ENCODE results near the gene XRCC3.
"Not testable (repeated sequence)": the region's sequence is repeated elsewhere in the genome, so short reads cannot be mapped to it uniquely, and the experiment has no call there.

The XRCC3 gene

GRCh38 chr14:103695296-103696069, 19.8 kb downstream of the XRCC3 start:
- DNase-seq (ENCODE audit: low read depth, low spot score): no peak

GRCh38 chr14:103694572-103695026, 20.7 kb downstream of the XRCC3 start:
- DNase-seq (ENCODE audit: low read depth, low spot score): no peak

DNA sequence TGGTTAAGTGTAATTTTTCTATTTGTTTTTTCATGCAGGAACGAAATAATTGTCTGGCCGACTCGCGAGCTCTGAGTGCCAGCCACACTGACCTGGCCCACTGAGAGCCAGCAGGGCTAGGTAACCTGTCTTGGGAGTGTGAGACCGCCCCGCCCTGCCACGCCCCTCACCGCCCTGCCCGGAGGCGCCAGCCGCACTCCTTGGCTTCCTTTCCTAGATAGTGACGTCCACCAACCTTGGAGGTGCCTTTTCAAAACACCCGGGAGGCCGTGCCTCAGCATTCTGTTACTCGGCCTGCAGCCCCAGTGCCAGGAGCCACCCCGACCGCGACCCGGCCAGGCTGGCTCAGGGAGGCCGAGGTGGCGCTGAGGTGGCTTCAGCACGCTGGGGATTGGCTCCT, 21.7 kb downstream of the XRCC3 start:
- DNase-seq (ENCODE audit: low read depth, low spot score): no peak

- DNase-seq (ENCODE audit: low read depth, low spot score): no peak
These were observed 22.4 kb downstream of the XRCC3 start for GRCh38 chr14:103692871-103693270.

DNA sequence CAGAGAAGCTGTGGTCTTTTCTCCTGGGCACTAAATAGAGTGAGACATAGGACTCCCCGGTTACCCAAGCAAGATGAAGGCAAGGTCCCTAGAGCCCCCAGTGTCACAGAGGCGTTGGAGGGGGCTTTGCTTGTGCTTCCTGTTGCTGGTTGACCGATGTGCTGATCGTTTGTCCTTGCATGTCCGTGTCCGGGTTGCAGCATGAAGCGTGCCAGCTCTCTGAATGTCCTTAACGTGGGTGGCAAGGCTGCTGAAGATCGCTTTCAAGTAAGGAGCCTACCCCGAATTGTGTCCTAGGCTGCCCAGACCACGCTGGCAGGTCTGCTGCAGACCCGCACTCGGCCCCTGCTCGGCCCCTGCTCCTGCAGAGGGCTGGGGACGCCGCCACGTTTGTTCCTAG, 23.1 kb downstream of the XRCC3 start:
- no peak for DNase-seq (ENCODE audit: low read depth, low spot score)

DNA sequence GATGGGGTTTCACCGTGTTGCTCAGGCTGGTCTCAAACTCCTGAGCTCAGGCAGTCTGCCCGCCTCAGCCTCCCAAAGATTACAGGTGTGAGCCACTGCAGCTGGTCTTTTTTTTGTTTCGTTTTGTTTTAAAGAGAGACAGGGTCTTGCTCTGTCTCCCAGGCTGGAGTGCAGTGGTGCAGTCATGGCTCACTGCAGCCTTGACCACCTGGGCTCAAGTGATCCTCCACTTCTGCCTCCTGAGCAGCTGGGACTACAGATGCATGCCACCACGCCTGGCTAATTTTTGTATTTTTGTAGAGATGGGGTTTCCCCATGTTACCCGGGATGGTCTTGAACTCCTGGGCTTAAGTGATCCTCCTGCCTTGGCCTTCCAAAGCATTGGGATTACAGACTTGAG, 23.6 kb downstream of the XRCC3 start:
- not testable (repeated sequence) for DNase-seq (ENCODE audit: low read depth, low spot score)

- no peak for DNase-seq (ENCODE audit: low read depth, low spot score)
These were observed 24.9 kb downstream of the XRCC3 start for GRCh38 chr14:103690332-103690731.

DNA sequence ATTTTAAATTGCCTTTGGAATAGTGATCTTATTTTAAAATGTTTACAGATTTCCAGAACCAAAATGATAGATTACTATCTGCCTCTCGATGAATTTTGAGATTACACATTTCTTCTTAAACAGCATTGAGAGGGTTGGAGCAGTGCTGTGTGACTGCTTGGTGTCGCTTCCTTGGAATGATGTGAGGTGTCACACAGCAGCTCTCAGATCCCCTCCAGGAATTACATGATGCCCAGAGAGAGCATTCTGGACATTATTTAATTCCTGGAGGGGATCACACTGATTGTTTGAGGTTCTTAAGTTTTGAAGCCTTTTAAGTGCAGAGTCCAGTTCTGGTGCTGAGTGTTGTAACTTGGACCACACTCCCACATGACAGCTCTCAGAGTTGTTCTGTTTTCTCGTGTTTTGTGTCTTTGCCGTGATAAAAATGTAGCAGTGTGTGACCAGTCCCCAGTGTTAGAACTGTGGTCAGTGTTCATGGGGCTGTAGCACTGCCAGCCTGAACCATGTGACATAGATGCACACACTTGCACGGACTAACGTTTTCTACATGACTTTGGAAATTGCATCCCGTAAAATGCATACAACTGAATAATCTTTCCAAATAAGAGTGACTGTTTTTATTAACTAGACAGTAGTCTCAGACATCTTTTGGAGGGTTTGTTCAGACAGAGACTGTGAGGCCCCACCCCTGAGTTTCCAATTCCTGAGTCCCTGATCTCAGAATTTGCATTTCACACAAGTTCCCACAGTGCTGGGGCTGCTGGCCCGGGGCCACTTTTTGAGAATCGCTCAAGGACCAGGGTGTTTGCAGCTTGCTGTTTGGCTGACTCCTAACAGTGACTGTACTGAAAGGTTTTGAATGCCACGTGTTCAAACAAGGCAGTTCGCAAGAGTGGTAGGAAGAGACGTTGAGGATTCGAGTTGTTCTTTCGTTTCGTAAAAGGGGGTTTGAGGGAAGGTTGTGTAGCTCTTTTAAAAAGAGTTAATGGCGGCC, 26.0 kb downstream of the XRCC3 start:
- DNase-seq (ENCODE audit: low read depth, low spot score): no peak

DNA sequence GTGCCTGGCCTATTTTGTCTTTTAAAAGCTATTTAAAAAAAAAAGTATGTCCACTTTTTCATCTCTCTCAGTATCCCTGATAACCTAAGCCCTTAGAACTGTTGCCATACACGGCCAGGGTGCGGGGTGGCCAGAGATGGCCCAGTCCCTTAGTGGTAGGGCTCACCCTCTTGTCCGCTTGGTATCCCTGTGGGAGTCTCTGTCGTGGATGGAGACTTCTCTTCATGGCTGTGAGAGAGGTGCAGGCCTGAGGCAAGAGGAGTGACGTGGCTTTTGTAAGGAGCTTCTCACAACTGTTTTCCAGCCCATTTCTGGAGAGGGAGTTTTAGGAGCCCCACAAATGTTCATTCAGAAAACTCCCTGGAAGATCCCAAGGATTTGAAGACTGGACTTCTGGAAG, 26.8 kb downstream of the XRCC3 start:
- no peak for DNase-seq (ENCODE audit: low read depth, low spot score)

GRCh38 chr14:103687712-103688111, 27.5 kb downstream of the XRCC3 start:
- DNase-seq (ENCODE audit: low read depth, low spot score): no peak

GRCh38 chr14:103686831-103687485, 28.3 kb downstream of the XRCC3 start:
- DNase-seq (ENCODE audit: low read depth, low spot score): no peak

GRCh38 chr14:103685276-103686211, 29.7 kb downstream of the XRCC3 start:
- DNase-seq (ENCODE audit: low read depth, low spot score): no peak

DNA sequence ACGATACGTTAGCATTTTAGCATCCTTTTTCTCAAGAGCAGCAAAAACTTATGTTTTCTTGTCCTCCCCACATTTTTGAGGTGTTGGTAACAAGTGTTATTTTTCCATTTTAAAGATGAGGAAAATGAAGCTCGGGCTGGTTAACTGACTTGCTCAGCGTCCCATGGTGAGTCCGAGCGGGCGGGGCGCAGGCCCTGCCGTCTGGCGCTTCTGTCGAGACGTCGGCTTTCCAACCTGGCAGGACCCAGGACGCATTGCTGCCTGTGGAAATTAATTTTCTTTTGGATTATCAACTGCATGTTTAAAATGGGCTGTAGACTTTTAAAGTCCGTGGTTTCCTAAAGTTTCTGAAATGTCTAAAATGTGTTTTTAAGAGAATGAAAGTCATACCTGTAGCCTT, 30.4 kb downstream of the XRCC3 start:
- DNase-seq (ENCODE audit: low read depth, low spot score): no peak

- no peak for DNase-seq (ENCODE audit: low read depth, low spot score)
These were observed 30.8 kb downstream of the XRCC3 start for GRCh38 chr14:103684471-103684870.

- no peak for DNase-seq (ENCODE audit: low read depth, low spot score)
These were observed 32.1 kb downstream of the XRCC3 start for GRCh38 chr14:103683139-103683538.

GRCh38 chr14:103680491-103681231, 34.6 kb downstream of the XRCC3 start:
- DNase-seq (ENCODE audit: low read depth, low spot score): no peak

GRCh38 chr14:103679351-103679750, 35.9 kb downstream of the XRCC3 start:
- DNase-seq (ENCODE audit: low read depth, low spot score): no peak

DNA sequence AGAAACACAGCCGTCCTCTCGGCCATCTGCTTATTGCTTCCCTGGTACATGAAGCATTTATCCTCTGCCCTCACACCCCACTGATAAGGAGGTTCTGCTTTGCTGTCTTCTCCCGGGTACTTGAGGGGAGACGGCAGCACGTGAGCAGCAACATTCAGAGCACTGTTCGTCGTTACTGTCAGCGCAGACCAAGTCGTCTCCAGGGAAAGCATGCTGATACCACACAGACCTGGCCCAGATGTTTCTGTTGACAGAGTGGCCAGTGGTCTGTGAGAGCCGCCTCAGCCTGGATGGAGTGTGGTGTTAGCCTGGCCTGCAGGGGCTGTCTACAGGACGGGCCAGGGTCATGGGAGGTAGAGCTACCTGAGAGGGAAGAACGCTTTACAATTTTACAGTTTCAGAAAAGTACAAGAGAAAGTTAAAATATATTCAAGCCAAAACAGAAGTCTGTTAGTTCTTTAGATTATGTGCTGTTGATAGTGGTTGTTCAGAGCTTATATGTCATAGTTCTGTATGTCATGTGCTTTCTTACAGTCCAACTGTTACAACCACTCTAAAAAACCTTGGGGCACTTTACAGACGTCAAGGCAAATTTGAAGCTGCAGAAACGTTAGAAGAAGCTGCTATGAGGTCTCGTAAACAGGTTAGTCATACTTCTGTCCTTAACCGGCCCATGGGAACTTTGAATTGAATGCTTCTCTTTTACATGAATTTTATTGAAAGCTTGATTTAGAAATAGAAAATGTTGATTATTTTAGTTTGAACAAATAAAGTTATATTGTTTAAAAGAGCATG, 38.2 kb downstream of the XRCC3 start:
- no peak for DNase-seq (ENCODE audit: low read depth, low spot score)

GRCh38 chr14:103675957-103676356, 39.3 kb downstream of the XRCC3 start:
- DNase-seq (ENCODE audit: low read depth, low spot score): no peak
